Endothelial cell of umbilical vein (primary cell): ENCODE data around the gene ZMIZ1. TPM values are rescaled to one million over a fixed set of nuclear protein-coding genes. Genes with fewer than 3 reads are reported as not detected.
A peak's percentile ranks its signal among the peaks of the same experiment; 100 is the strongest.

Source experiments
- BruUV-seq: library from RNA; stranded (reverse); fragments of 400-500 nt; replicated peaks from 2 replicates; lab custom pipeline; 2021; lab: Mats Ljungman, UMichigan
- CTCF ChIA-PET: fragments of 300-600, 350-600 bp; sonication (Branson Sonifier 250); formaldehyde crosslinking; loops from one replicate; lab custom pipeline; 2021; ENCODE audit warnings: antibody characterized with exemption, inconsistent platforms; lab: Charles Lee
- POLR2A ChIA-PET: fragments of 300-600, 350-600 bp; sonication (Branson Sonifier 250); formaldehyde crosslinking; loops from one replicate; lab custom pipeline; 2021; ENCODE audit warnings: antibody characterized with exemption, inconsistent platforms; lab: Charles Lee
- DNase-seq: peaks from one replicate; pipeline ENCODE4 v3.0.0-alpha.2; 2011; ENCODE audit warnings: low read depth, low spot score
- FAIRE-seq: peaks from 2 replicates; lab custom pipeline; 2011; peaks lifted over from hg19 to GRCh38; lab: Jason Lieb, UNC
- H2AFZ ChIP-seq: 2 replicates; pipeline ENCODE4 v1.6.0; 2012; ENCODE audit warnings: low read depth, low read length, control low read depth, inconsistent platforms
- H3K27ac ChIP-seq: 2 replicates; pipeline ENCODE4 v1.5.1; 2011; ENCODE audit warnings: low read depth, mild to moderate bottlenecking, control low read depth, low read length, moderate library complexity; ENCODE audit not compliant: insufficient read depth
- H3K27me3 ChIP-seq, 2 experiments: 2 replicates each; pipeline versions ENCODE4 v1.6.0 to v1.6.1; 2011; ENCODE audit warnings: low read length in 2 of 2, mixed read lengths in 1 of 2; ENCODE audit not compliant: control insufficient read depth in 2 of 2, insufficient read depth in 2 of 2
- H3K36me3 ChIP-seq, 2 experiments: 2 replicates in 1 of 2; 3 replicates in 1 of 2; pipeline ENCODE4 v1.5.1; 2011; ENCODE audit warnings: low read length in 2 of 2, mild to moderate bottlenecking in 1 of 2, moderate library complexity in 1 of 2; ENCODE audit not compliant: control insufficient read depth in 2 of 2, insufficient read depth in 2 of 2; ENCODE audit errors: extremely low read depth in 1 of 2
- H3K4me1 ChIP-seq: 3 replicates; pipeline ENCODE4 v1.5.1; 2011; ENCODE audit warnings: mild to moderate bottlenecking, low read length; ENCODE audit not compliant: control insufficient read depth, insufficient read depth; ENCODE audit errors: extremely low read depth
- H3K4me2 ChIP-seq: 2 replicates; pipeline ENCODE4 v1.6.1; 2011; ENCODE audit warnings: low read length, control low read depth, mixed read lengths; ENCODE audit not compliant: insufficient read depth
- H3K4me3 ChIP-seq, 3 experiments: fragments of 200-600 bp in 1 of 3; sonication (generic), shearing (Covaris generic) in 1 of 3; replicated peaks in 1 of 3; 2 replicates each; pipeline ENCODE4 v1.5.1; 2011 to 2016; ENCODE audit warnings: control low read depth in 3 of 3, low read length in 3 of 3, mild to moderate bottlenecking in 2 of 3, inconsistent platforms in 1 of 3, low read depth in 1 of 3, moderate library complexity in 1 of 3; ENCODE audit not compliant: insufficient read depth in 1 of 3
- H3K79me2 ChIP-seq: 2 replicates; pipeline ENCODE4 v1.6.0; 2012; ENCODE audit warnings: low read length, inconsistent platforms; ENCODE audit not compliant: control insufficient read depth, insufficient read depth
- H3K9ac ChIP-seq: replicated peaks from 2 replicates; pipeline ENCODE3; 2011; ENCODE audit warnings: low read length, control low read depth; ENCODE audit not compliant: insufficient read depth; ENCODE audit errors: extremely low read depth
- H3K9me1 ChIP-seq: replicated peaks from 3 replicates; pipeline ENCODE4 v1.6.0; 2011; ENCODE audit warnings: mild to moderate bottlenecking, low read length; ENCODE audit not compliant: control insufficient read depth, insufficient read depth; ENCODE audit errors: extremely low read depth
- H3K9me3 ChIP-seq: replicated peaks from 2 replicates; pipeline ENCODE4 v1.5.1; 2012; ENCODE audit warnings: low read length, inconsistent platforms; ENCODE audit not compliant: control insufficient read depth, insufficient read depth
- H4K20me1 ChIP-seq: replicated peaks from 2 replicates; pipeline ENCODE3; 2011; ENCODE audit warnings: mild to moderate bottlenecking, low read length; ENCODE audit not compliant: control insufficient read depth, insufficient read depth; ENCODE audit errors: extremely low read depth
- CTCF ChIP-seq, 2 donors: IDR thresholded peaks; 1 replicate in 1 of 2; 2 replicates in 1 of 2; pipeline ENCODE4 v1.5.1; 2011; ENCODE audit warnings: low read length in 2 of 2, mild to moderate bottlenecking in 2 of 2, moderate library complexity in 2 of 2, control low read depth in 1 of 2, inconsistent platforms in 1 of 2, low read depth in 1 of 2; ENCODE audit not compliant: insufficient read depth in 1 of 2; ENCODE audit errors: extremely low read depth in 1 of 2
- EZH2 ChIP-seq: IDR thresholded peaks from 2 replicates; pipeline ENCODE4 v1.6.1; 2012; ENCODE audit warnings: borderline replicate concordance, low read depth, mild to moderate bottlenecking, moderate library complexity, low read length, inconsistent platforms; ENCODE audit not compliant: severe bottlenecking
- FOS ChIP-seq: IDR thresholded peaks from 2 replicates; pipeline ENCODE4 v1.6.1; 2011; ENCODE audit warnings: mild to moderate bottlenecking, low read length, moderate library complexity, borderline replicate concordance; ENCODE audit not compliant: insufficient read depth
- GATA2 ChIP-seq: IDR thresholded peaks from 2 replicates; pipeline ENCODE4 v1.7.0; 2011; ENCODE audit warnings: low read depth, mild to moderate bottlenecking, moderate library complexity, mixed read lengths, low read length; ENCODE audit not compliant: insufficient read length, insufficient read depth
- JUN ChIP-seq: IDR thresholded peaks from 2 replicates; pipeline ENCODE4 v1.6.1; 2011; ENCODE audit warnings: borderline replicate concordance, low read depth; ENCODE audit not compliant: insufficient read length, insufficient read depth
- MAX ChIP-seq: IDR thresholded peaks from 2 replicates; pipeline ENCODE4 v1.6.1; 2011; ENCODE audit not compliant: insufficient read depth, insufficient read length
- MYC ChIP-seq: IDR thresholded peaks from one replicate; pipeline ENCODE4 v1.6.1; 2011; ENCODE audit warnings: mild to moderate bottlenecking, low read depth, low read length
- POLR2A ChIP-seq: IDR thresholded peaks from 2 replicates; pipeline ENCODE4 v1.6.1; 2012; ENCODE audit warnings: low read depth, mild to moderate bottlenecking, control low read depth, low read length
- POLR2AphosphoS5 ChIP-seq: IDR thresholded peaks from 2 replicates; pipeline ENCODE4 v1.6.1; 2012; ENCODE audit warnings: low read depth, mild to moderate bottlenecking, control low read depth, low read length, moderate library complexity; ENCODE audit not compliant: insufficient read depth
- dilution Hi-C: fragments of 300-500 bp; cut with MboI; formaldehyde crosslinking; loops from one replicate; pipeline ENCODE4 v1.15.0; 2019; ENCODE audit warnings: low sequenced_read_pairs; ENCODE audit not compliant: extremely low pct_ligation_motif_present
- intact Hi-C: fragments of 100-400 bp; cut with micrococcal nuclease; formaldehyde crosslinking; loops from one replicate; pipeline ENCODE4 v1.10.0; 2022
- polyA plus RNA-seq, 4 experiments: library from polyadenylated mRNA; depleted of rRNA in 3 of 4; stranded (reverse) in 3 of 4; unstranded in 1 of 4; fragments of >200 nt; gene quantifications; 2 replicates each; pipeline versions ENCODE4 v1.2.1 to v1.2.3, GENCODE V29; 2011 to 2012; ENCODE audit warnings: missing spikeins in 1 of 4
- total RNA-seq: library from RNA; stranded (reverse); gene quantifications from 2 replicates; pipeline ENCODE4 v1.2.3, GENCODE V29; 2021

The ZMIZ1 gene
- total and polyA plus RNA-seq, 2 donors (not counting 3 experiments of a cell fraction or from before 2014, with no cell fraction given) = 12.5 to 46.7 TPM

- ChIA-PET CTCF (interaction anchor here (1.4 to 5.5 kb wide), 5 partner anchors 11 to 46 kb away, joined by 4 to 33 read pairs (median 7); no protein-coding TSS in a partner anchor), POLR2A (no interaction called here)
- Histone ChIP-seq H3K79me2 (no peaks in the 10 kb centered on the region), H3K4me1 (peaks cover 55% of the 10 kb centered on the region), H3K9ac (no peak overlapping the region), H3K4me2 (no peak overlapping the region), H3K27me3 (no peaks in the 10 kb centered on the region), H3K9me3 (no peaks in the 10 kb centered on the region), H3K4me3 (no peak overlapping the region), H3K9me1 (no peaks in the 10 kb centered on the region), H3K36me3 (no peaks in the 10 kb centered on the region), H2AFZ (no peak overlapping the region), H3K27ac (no peak overlapping the region), H4K20me1 (no peaks in the 10 kb centered on the region)
- peak; percentile 26 for FAIRE-seq
- no peak for DNase-seq
- dilution Hi-C loops = no loop called here
- intact Hi-C loops = loop anchor here (2.0 to 5.0 kb wide), 4 partner anchors 25 to 203 kb away; partner anchors contain the start of gene ZMIZ1
- TF ChIP-seq JUN = no peak
- TF ChIP-seq MAX = no peak
- TF ChIP-seq FOS = no peak
- TF ChIP-seq MYC = no peak
- no peak for TF ChIP-seq CTCF (IDR thresholded peaks at IDR 0.05; ENCODE audit: extremely low read depth in 1 of 2, insufficient read depth in 1 of 2, low read depth in 1 of 2, low read length in 2 of 2)
- TF ChIP-seq POLR2A = no peak
- no peak for TF ChIP-seq POLR2AphosphoS5
- TF ChIP-seq GATA2 = no peak
- no peak for TF ChIP-seq EZH2
- BruUV-seq = no TSS peak
These were observed 107.3 kb downstream of the ZMIZ1 start for GRCh38 chr10:79176052-79176501.
